HFFc6 (cell line): Measurements from ENCODE around the gene LRFN5. TPM values are rescaled to one million over a fixed set of nuclear protein-coding genes. Genes with fewer than 3 reads are reported as not detected.

ENCODE experiments used
- DNase-seq: peaks from one replicate; pipeline ENCODE4 v3.0.0-alpha.2; 2018
- H3K27ac Mint-ChIP-seq: 2 replicates; pipeline ENCODE4 v1.8.0; 2020; ENCODE audit warnings: mild to moderate bottlenecking, mixed read lengths
- H3K27me3 Mint-ChIP-seq: 2 replicates; pipeline ENCODE4 v1.8.0; 2021; ENCODE audit warnings: mild to moderate bottlenecking, moderate library complexity, mixed read lengths; ENCODE audit not compliant: insufficient read depth
- H3K36me3 Mint-ChIP-seq: 2 replicates; pipeline ENCODE4 v1.8.0; 2021; ENCODE audit warnings: low read depth, mixed read lengths
- H3K4me1 Mint-ChIP-seq: 2 replicates; pipeline ENCODE4 v1.8.0; 2020; ENCODE audit warnings: low read depth, mixed read lengths
- H3K4me3 Mint-ChIP-seq: 2 replicates; pipeline ENCODE4 v1.8.0; 2020; ENCODE audit warnings: mild to moderate bottlenecking, moderate library complexity, mixed read lengths
- H3K9me3 Mint-ChIP-seq: 2 replicates; pipeline ENCODE4 v1.8.0; 2020; ENCODE audit warnings: mild to moderate bottlenecking, mixed read lengths
- total RNA-seq, 6 experiments: library from RNA; stranded (reverse); fragmentation: NEBNext Ultra II Directional; extraction: Animal tissue kit (Norgen Biotek cat#: 25700); gene quantifications; 2 replicates in 1 of 6; 3 replicates in 5 of 6; pipeline ENCODE4 v1.2.3, GENCODE V29; 2021
- TF ChIP-seq, protein P1 (sequence below): fragments of 200-600 bp; sonication (generic); IDR thresholded peaks from 2 replicates; pipeline ENCODE4 v1.5.0; 2021; ENCODE audit warnings: antibody characterized with exemption, mild to moderate bottlenecking

Gene LRFN5
- total RNA-seq, 6 experiments from 2014 or later, result not detected

DNA sequence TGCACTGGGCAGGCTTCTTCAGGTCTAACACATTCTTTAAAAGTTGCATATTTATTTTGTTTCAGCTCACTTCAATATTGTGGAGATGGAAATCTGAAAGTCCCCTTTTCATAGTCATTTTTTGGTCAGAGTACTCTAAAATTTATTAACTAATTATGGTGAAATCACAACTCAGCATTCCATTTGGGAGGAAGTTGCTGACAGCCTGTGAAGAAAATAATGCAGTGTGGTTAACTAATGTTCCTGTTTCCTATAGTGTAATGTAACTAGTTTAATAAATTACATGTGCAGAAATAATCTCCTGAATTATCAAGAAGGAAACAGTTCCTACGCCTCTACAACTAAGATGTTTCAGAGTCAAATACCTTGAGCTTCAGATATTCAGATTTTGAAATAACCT, 17.1 kb downstream of the LRFN5 start:
- TF ChIP-seq, protein P1, sequence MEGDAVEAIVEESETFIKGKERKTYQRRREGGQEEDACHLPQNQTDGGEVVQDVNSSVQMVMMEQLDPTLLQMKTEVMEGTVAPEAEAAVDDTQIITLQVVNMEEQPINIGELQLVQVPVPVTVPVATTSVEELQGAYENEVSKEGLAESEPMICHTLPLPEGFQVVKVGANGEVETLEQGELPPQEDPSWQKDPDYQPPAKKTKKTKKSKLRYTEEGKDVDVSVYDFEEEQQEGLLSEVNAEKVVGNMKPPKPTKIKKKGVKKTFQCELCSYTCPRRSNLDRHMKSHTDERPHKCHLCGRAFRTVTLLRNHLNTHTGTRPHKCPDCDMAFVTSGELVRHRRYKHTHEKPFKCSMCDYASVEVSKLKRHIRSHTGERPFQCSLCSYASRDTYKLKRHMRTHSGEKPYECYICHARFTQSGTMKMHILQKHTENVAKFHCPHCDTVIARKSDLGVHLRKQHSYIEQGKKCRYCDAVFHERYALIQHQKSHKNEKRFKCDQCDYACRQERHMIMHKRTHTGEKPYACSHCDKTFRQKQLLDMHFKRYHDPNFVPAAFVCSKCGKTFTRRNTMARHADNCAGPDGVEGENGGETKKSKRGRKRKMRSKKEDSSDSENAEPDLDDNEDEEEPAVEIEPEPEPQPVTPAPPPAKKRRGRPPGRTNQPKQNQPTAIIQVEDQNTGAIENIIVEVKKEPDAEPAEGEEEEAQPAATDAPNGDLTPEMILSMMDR, result no peak
- no peaks in the 10 kb centered on the region for H3K4me1 Mint-ChIP-seq
- DNase-seq, result no peak
- H3K9me3 Mint-ChIP-seq, result peaks cover 21% of the 10 kb centered on the region
- H3K4me3 Mint-ChIP-seq, result no peak overlapping the region
- H3K36me3 Mint-ChIP-seq, result no peaks in the 10 kb centered on the region
- H3K27me3 Mint-ChIP-seq, result no peaks in the 10 kb centered on the region
- no peak overlapping the region for H3K27ac Mint-ChIP-seq

GRCh38 chr14:41629876-41630275, 23.2 kb downstream of the LRFN5 start:
- TF ChIP-seq, protein P1, result no peak
- Mint-ChIP-seq H3K27me3 (no peaks in the 10 kb centered on the region), H3K27ac (no peak overlapping the region), H3K36me3 (no peaks in the 10 kb centered on the region), H3K4me1 (no peaks in the 10 kb centered on the region), H3K9me3 (peaks cover 33% of the 10 kb centered on the region), H3K4me3 (no peak overlapping the region)
- no peak for DNase-seq

- Mint-ChIP-seq H3K4me3 (no peak overlapping the region), H3K4me1 (no peaks in the 10 kb centered on the region), H3K36me3 (no peaks in the 10 kb centered on the region), H3K27me3 (no peaks in the 10 kb centered on the region), H3K9me3 (peaks cover 26% of the 10 kb centered on the region), H3K27ac (no peak overlapping the region)
- TF ChIP-seq, protein P1, result no peak
- DNase-seq, result no peak
Measured at GRCh38 chr14:41634286-41634685, 27.6 kb downstream of the LRFN5 start.

DNA sequence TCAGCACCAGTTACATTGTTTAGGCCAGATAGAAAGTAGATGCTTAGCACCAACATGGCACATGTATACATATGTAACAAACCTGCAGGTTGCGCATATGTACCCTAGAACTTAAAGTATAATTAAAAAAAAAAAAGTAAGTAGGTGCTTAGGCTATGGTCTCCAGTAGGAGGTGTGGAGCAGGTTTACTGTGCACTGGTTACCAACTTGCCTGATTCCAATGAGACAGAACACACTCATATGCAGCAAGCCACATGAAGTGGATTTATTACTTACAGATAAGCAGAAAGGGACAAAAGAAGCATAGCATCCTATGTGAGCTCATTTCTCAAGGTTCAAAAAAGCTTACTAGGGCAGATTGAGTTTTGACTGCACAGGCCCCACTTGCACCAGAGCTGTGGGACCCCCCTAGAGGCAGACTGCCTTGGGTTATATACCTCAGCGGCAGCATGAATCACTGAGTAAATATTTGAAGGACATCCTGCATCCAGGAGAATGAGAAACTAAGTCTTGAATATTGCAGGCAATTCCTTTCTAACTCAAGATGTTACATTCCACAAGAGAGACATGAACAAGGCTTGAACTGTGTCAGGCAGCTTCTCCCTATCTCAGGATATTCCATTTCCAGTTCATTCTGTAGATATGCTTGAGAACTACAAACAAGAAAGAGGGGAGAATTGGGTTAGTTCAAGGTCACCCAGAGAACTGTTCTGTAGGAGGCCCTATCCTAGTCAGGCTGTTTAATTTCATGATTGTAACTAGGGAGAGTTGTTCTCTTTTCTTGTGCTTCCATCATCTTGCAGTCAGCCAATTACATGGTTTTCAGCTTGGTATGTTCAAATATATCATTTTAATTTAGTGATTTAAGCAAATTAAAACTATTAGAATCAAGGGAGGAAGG, 30.1 kb downstream of the LRFN5 start:
- TF ChIP-seq, protein P1, result no peak
- Mint-ChIP-seq H3K36me3 (no peaks in the 10 kb centered on the region), H3K4me3 (no peak overlapping the region), H3K4me1 (no peaks in the 10 kb centered on the region), H3K27me3 (no peaks in the 10 kb centered on the region), H3K27ac (no peak overlapping the region), H3K9me3 (peaks cover 19% of the 10 kb centered on the region)
- no peak for DNase-seq

DNA sequence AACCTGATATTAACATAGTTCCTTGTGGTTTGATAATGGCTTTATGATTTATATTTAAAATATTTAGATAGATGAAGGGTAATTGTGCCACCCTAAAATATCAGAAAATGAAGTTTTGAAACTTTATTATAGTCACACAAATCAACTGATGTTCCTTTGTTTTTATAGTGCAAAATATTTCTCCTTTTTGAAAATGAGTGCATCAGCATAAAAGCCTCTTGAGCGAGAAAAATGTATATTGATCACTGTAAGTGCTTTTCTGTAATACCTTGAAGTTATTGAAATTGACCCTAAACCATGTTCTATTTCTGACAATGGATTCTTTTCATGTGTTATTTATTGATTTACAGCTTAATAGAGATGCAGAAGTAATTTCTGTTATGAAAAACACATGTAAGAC, 35.0 kb downstream of the LRFN5 start:
- TF ChIP-seq, protein P1, result no peak
- no peak overlapping the region for H3K4me3 Mint-ChIP-seq
- H3K9me3 Mint-ChIP-seq, result peaks cover 29% of the 10 kb centered on the region
- no peak overlapping the region for H3K27ac Mint-ChIP-seq
- H3K36me3 Mint-ChIP-seq, result no peaks in the 10 kb centered on the region
- H3K4me1 Mint-ChIP-seq, result no peaks in the 10 kb centered on the region
- DNase-seq, result no peak
- no peaks in the 10 kb centered on the region for H3K27me3 Mint-ChIP-seq
